Neural progenitor cell (in vitro differentiated cells): Measurements from ENCODE around the gene DCAF4L1. TPM values are rescaled to one million over a fixed set of nuclear protein-coding genes. Genes with fewer than 3 reads are reported as not detected.

ENCODE experiments used
- DNase-seq: peaks from one replicate; pipeline ENCODE4 v3.0.0-alpha.2; 2016; ENCODE audit warnings: low spot score
- H2AFZ ChIP-seq: fragments of 200-600 bp; sonication (generic); replicated peaks from 2 replicates; pipeline ENCODE4 v1.6.1; 2016; ENCODE audit warnings: antibody characterized with exemption
- H3F3A ChIP-seq: fragments of 200-600 bp; sonication (generic); 2 replicates; pipeline ENCODE4 v1.6.1; 2016; ENCODE audit warnings: antibody characterized with exemption, low read depth
- H3K27ac ChIP-seq: fragments of 200-600 bp; sonication (generic); 2 replicates; pipeline ENCODE4 v1.5.1; 2016; ENCODE audit warnings: mild to moderate bottlenecking
- H3K27me3 ChIP-seq: fragments of 200-600 bp; sonication (generic); 2 replicates; pipeline ENCODE4 v1.6.1; 2016; ENCODE audit warnings: mild to moderate bottlenecking, moderate library complexity
- H3K36me3 ChIP-seq: fragments of 200-600 bp; sonication (generic); 2 replicates; pipeline ENCODE4 v1.5.1; 2016
- H3K4me1 ChIP-seq: fragments of 200-600 bp; sonication (generic); 2 replicates; pipeline ENCODE4 v1.6.1; 2016; ENCODE audit warnings: mixed run types
- H3K4me2 ChIP-seq: fragments of 200-600 bp; sonication (generic); 2 replicates; pipeline ENCODE4 v1.6.1; 2016
- H3K4me3 ChIP-seq: fragments of 200-600 bp; sonication (generic); 2 replicates; pipeline ENCODE4 v1.5.1; 2016
- H3K79me2 ChIP-seq: fragments of 200-600 bp; sonication (generic); 2 replicates; pipeline ENCODE4 v1.6.1; 2016; ENCODE audit warnings: low read depth
- H3K9ac ChIP-seq: fragments of 200-600 bp; sonication (generic); 2 replicates; pipeline ENCODE4 v1.6.1; 2016
- H3K9me3 ChIP-seq: fragments of 200-600 bp; sonication (generic); 2 replicates; pipeline ENCODE4 v1.5.1; 2016; ENCODE audit warnings: low read depth
- H4K20me1 ChIP-seq: fragments of 200-600 bp; sonication (generic); 2 replicates; pipeline ENCODE4 v1.6.1; 2016; ENCODE audit warnings: low read depth
- H3K27ac Mint-ChIP-seq: 3 replicates; pipeline ENCODE4 v1.8.0; 2021; ENCODE audit warnings: mixed read lengths
- H3K27me3 Mint-ChIP-seq: 2 replicates; pipeline ENCODE4 v1.8.0; 2022; ENCODE audit warnings: low read depth, mild to moderate bottlenecking, inconsistent platforms, moderate library complexity, mixed read lengths; ENCODE audit not compliant: insufficient read depth
- H3K36me3 Mint-ChIP-seq: 3 replicates; pipeline ENCODE4 v1.8.0; 2021; ENCODE audit warnings: mixed read lengths
- H3K4me1 Mint-ChIP-seq: 3 replicates; pipeline ENCODE4 v1.8.0; 2021; ENCODE audit warnings: mixed read lengths
- H3K4me3 Mint-ChIP-seq: 3 replicates; pipeline ENCODE4 v1.8.0; 2021; ENCODE audit warnings: mild to moderate bottlenecking, moderate library complexity, mixed read lengths
- H3K9me3 Mint-ChIP-seq: 3 replicates; pipeline ENCODE4 v1.8.0; 2020; ENCODE audit warnings: mixed read lengths
- CTCF ChIP-seq: fragments of 200-600 bp; sonication (generic); IDR thresholded peaks from 2 replicates; pipeline ENCODE4 v1.5.1; 2017; ENCODE audit warnings: antibody characterized with exemption, mild to moderate bottlenecking
- EZH2 ChIP-seq: fragments of 200-600 bp; sonication (generic); IDR thresholded peaks from 2 replicates; pipeline ENCODE4 v1.6.1; 2017; ENCODE audit warnings: antibody characterized with exemption, mild to moderate bottlenecking, moderate library complexity
- EZH2phosphoT487 ChIP-seq: fragments of 200-600 bp; sonication (generic); IDR thresholded peaks from 2 replicates; pipeline ENCODE4 v1.6.1; 2017; ENCODE audit warnings: antibody characterized with exemption
- total RNA-seq: library from RNA; depleted of rRNA; stranded (reverse); fragments of >200 nt; gene quantifications from 2 replicates; pipeline ENCODE4 v1.2.3, GENCODE V29; 2015; ENCODE audit warnings: low replicate concordance

The DCAF4L1 gene
- total RNA-seq, 1 donor from 2014 or later, result 0.17 TPM

- Mint-ChIP-seq H3K4me3 (no peak overlapping the region), H3K36me3 (peaks cover 3% of the 10 kb centered on the region), H3K27ac (no peak overlapping the region), H3K27me3 (no peaks in the 10 kb centered on the region), H3K9me3 (peaks cover 3% of the 10 kb centered on the region), H3K4me1 (no peaks in the 10 kb centered on the region)
- peaks cover 17% of the 10 kb centered on the region for H3F3A ChIP-seq
- H3K27me3 ChIP-seq, result no peaks in the 10 kb centered on the region
- H4K20me1 ChIP-seq, result no peaks in the 10 kb centered on the region
- H3K4me1 ChIP-seq, result no peaks in the 10 kb centered on the region
- no peak overlapping the region for H2AFZ ChIP-seq
- no peak overlapping the region for H3K4me2 ChIP-seq
- H3K36me3 ChIP-seq, result no peaks in the 10 kb centered on the region
- no peak for DNase-seq
- no peak overlapping the region for H3K27ac ChIP-seq
- no peak for TF ChIP-seq EZH2
- no peak for TF ChIP-seq CTCF
- TF ChIP-seq EZH2phosphoT487, result no peak
- no peaks in the 10 kb centered on the region for H3K9me3 ChIP-seq
- H3K9ac ChIP-seq, result no peak overlapping the region
- H3K79me2 ChIP-seq, result no peaks in the 10 kb centered on the region
- no peak overlapping the region for H3K4me3 ChIP-seq
These were observed 17.2 kb upstream of the DCAF4L1 start for GRCh38 chr4:41964401-41964800.

- Histone ChIP-seq H3K4me3 (no peak overlapping the region), H3K4me1 (no peaks in the 10 kb centered on the region), H3K36me3 (no peaks in the 10 kb centered on the region), H4K20me1 (no peaks in the 10 kb centered on the region), H2AFZ (no peak overlapping the region), H3K9me3 (no peaks in the 10 kb centered on the region), H3K27me3 (no peaks in the 10 kb centered on the region), H3K27ac (no peak overlapping the region), H3K79me2 (no peaks in the 10 kb centered on the region), H3K4me2 (no peak overlapping the region), H3F3A (peaks cover 2% of the 10 kb centered on the region), H3K9ac (no peak overlapping the region)
- Mint-ChIP-seq H3K36me3 (peaks cover 3% of the 10 kb centered on the region), H3K4me3 (no peak overlapping the region), H3K27ac (no peak overlapping the region), H3K9me3 (peaks cover 5% of the 10 kb centered on the region), H3K4me1 (no peaks in the 10 kb centered on the region), H3K27me3 (no peaks in the 10 kb centered on the region)
- no peak for DNase-seq
- TF ChIP-seq EZH2phosphoT487, result no peak
- no peak for TF ChIP-seq EZH2
- TF ChIP-seq CTCF, result no peak
These were observed 14.2 kb upstream of the DCAF4L1 start for GRCh38 chr4:41967392-41967791.

- Histone ChIP-seq H4K20me1 (no peaks in the 10 kb centered on the region), H3F3A (no peaks in the 10 kb centered on the region), H3K27ac (no peak overlapping the region), H3K9me3 (no peaks in the 10 kb centered on the region), H3K4me3 (no peak overlapping the region), H3K27me3 (no peaks in the 10 kb centered on the region), H3K4me2 (no peak overlapping the region), H3K79me2 (no peaks in the 10 kb centered on the region), H2AFZ (no peak overlapping the region), H3K36me3 (no peaks in the 10 kb centered on the region), H3K9ac (no peak overlapping the region), H3K4me1 (no peaks in the 10 kb centered on the region)
- Mint-ChIP-seq H3K9me3 (peaks cover 5% of the 10 kb centered on the region), H3K27me3 (no peaks in the 10 kb centered on the region), H3K27ac (no peak overlapping the region), H3K36me3 (peaks cover 3% of the 10 kb centered on the region), H3K4me1 (no peaks in the 10 kb centered on the region), H3K4me3 (no peak overlapping the region)
- no peak for TF ChIP-seq EZH2phosphoT487
- TF ChIP-seq EZH2, result no peak
- no peak for TF ChIP-seq CTCF
- no peak for DNase-seq
These were observed 11.9 kb upstream of the DCAF4L1 start for GRCh38 chr4:41969671-41970070.

- Mint-ChIP-seq H3K4me3 (no peak overlapping the region), H3K27me3 (no peaks in the 10 kb centered on the region), H3K36me3 (no peaks in the 10 kb centered on the region), H3K4me1 (no peaks in the 10 kb centered on the region), H3K9me3 (no peaks in the 10 kb centered on the region), H3K27ac (no peak overlapping the region)
- Histone ChIP-seq H3K9me3 (no peaks in the 10 kb centered on the region), H3F3A (no peaks in the 10 kb centered on the region), H3K27me3 (no peaks in the 10 kb centered on the region), H3K27ac (no peak overlapping the region), H3K79me2 (no peaks in the 10 kb centered on the region), H2AFZ (no peak overlapping the region), H3K4me3 (no peak overlapping the region), H3K36me3 (no peaks in the 10 kb centered on the region), H3K4me2 (no peak overlapping the region), H3K9ac (no peak overlapping the region), H3K4me1 (no peaks in the 10 kb centered on the region), H4K20me1 (no peaks in the 10 kb centered on the region)
- DNase-seq, result no peak
- no peak for TF ChIP-seq EZH2phosphoT487
- TF ChIP-seq CTCF, result no peak
- TF ChIP-seq EZH2, result no peak
These were observed 6.2 kb upstream of the DCAF4L1 start for GRCh38 chr4:41975341-41975740.
